GM19043 (cell line): ENCODE measurements around the gene INSL4.

ENCODE experiments used
- ATAC-seq: cut with Tn5 transposase; IDR thresholded peaks from one replicate; pipeline ENCODE4 v1.9.1; 2021; ENCODE audit warnings: low read depth; ENCODE audit not compliant: unreplicated experiment

The INSL4 gene

GRCh38 chr9:5231212-5231611, at the start of gene INSL4:
Gene INSL4 (plus strand): TSS chr9:5231419. CDS start chr9:5231524, 105 bp downstream.
- no peak for ATAC-seq

GRCh38 chr9:5184776-5185175, 46.4 kb upstream of the INSL4 start:
- no peak for ATAC-seq

- no peak for ATAC-seq
These were observed 45.9 kb upstream of the INSL4 start, which contains the start of gene INSL6 for GRCh38 chr9:5185220-5185840. Gene INSL6 (minus strand): TSS chr9:5185639. CDS start chr9:5185602, 37 bp downstream.

- no peak for ATAC-seq
These were observed 44.6 kb upstream of the INSL4 start for GRCh38 chr9:5186416-5187169.

GRCh38 chr9:5188060-5188984, 42.9 kb upstream of the INSL4 start:
- ATAC-seq: no peak

GRCh38 chr9:5191985-5192384, 39.2 kb upstream of the INSL4 start:
- no peak for ATAC-seq

GRCh38 chr9:5193345-5193744, 37.9 kb upstream of the INSL4 start:
- ATAC-seq: no peak

- no peak for ATAC-seq
These were observed 35.8 kb upstream of the INSL4 start for GRCh38 chr9:5195463-5195862.

GRCh38 chr9:5205071-5205470, 26.1 kb upstream of the INSL4 start:
- ATAC-seq: no peak

- ATAC-seq: no peak
These were observed 665 bp upstream of the INSL4 start for GRCh38 chr9:5230554-5230953.

GRCh38 chr9:5263351-5264218, 32.4 kb downstream of the INSL4 start:
- ATAC-seq: no peak

- ATAC-seq: no peak
These were observed 33.0 kb downstream of the INSL4 start for GRCh38 chr9:5264219-5264595.

GRCh38 chr9:5265939-5266338, 34.7 kb downstream of the INSL4 start:
- ATAC-seq: no peak

GRCh38 chr9:5269249-5269715, 38.1 kb downstream of the INSL4 start:
- ATAC-seq: no peak

GRCh38 chr9:5274770-5275169, 43.6 kb downstream of the INSL4 start:
- no peak for ATAC-seq

- ATAC-seq: no peak
These were observed 47.3 kb downstream of the INSL4 start for GRCh38 chr9:5278486-5278885.
